ENCODE data around the gene DEPDC4.

DEPDC4 gene

DNA sequence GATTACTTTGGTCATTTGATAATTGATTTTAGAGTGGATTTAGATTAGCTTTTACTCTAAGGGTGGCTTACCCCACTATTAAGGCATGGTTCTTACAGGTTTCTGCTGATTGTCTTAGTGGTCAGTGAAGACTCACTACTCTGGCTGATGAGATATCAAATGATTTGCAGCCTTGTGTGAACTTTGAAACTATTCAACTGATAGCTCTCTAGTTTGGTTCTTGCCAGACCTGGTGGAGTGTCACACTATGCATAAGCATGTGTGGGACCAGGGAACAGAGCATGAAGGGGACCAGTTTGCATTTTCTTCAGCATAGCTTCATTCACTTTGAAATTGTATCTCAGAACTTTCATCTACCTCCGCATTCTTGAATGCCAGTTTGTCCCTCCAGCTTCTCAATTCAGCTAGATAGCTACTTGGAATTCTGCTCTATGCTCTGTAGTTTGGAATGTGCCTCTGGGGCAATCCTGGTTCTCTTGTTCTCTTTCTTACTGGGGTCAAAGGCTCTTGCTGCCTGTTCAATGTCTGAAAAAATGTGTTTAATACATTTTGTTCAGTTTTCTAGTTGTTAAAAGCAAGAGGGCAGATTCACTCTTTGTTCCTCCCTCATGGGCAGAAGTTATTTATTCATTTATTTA lies 12.8 kb upstream of the DEPDC4 start:
- TF ChIP-seq FOXM1 (IDR thresholded peaks at IDR 0.05; ENCODE audit: borderline replicate concordance, low read depth) (no peak), CREB1 (IDR thresholded peaks at IDR 0.05; ENCODE audit: low read depth) (no peak), TEAD4 (IDR thresholded peaks at IDR 0.05) (no peak), ZBTB7A (IDR thresholded peaks at IDR 0.05; ENCODE audit: low read depth) (no peak), RAD21 (IDR thresholded peaks at IDR 0.05; ENCODE audit: low read depth) (no peak)
- TF ChIP-seq, protein P1, sequence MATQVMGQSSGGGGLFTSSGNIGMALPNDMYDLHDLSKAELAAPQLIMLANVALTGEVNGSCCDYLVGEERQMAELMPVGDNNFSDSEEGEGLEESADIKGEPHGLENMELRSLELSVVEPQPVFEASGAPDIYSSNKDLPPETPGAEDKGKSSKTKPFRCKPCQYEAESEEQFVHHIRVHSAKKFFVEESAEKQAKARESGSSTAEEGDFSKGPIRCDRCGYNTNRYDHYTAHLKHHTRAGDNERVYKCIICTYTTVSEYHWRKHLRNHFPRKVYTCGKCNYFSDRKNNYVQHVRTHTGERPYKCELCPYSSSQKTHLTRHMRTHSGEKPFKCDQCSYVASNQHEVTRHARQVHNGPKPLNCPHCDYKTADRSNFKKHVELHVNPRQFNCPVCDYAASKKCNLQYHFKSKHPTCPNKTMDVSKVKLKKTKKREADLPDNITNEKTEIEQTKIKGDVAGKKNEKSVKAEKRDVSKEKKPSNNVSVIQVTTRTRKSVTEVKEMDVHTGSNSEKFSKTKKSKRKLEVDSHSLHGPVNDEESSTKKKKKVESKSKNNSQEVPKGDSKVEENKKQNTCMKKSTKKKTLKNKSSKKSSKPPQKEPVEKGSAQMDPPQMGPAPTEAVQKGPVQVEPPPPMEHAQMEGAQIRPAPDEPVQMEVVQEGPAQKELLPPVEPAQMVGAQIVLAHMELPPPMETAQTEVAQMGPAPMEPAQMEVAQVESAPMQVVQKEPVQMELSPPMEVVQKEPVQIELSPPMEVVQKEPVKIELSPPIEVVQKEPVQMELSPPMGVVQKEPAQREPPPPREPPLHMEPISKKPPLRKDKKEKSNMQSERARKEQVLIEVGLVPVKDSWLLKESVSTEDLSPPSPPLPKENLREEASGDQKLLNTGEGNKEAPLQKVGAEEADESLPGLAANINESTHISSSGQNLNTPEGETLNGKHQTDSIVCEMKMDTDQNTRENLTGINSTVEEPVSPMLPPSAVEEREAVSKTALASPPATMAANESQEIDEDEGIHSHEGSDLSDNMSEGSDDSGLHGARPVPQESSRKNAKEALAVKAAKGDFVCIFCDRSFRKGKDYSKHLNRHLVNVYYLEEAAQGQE (IDR thresholded peaks at IDR 0.05; ENCODE audit: low read depth): no peak
- TF ChIP-seq, protein P2, sequence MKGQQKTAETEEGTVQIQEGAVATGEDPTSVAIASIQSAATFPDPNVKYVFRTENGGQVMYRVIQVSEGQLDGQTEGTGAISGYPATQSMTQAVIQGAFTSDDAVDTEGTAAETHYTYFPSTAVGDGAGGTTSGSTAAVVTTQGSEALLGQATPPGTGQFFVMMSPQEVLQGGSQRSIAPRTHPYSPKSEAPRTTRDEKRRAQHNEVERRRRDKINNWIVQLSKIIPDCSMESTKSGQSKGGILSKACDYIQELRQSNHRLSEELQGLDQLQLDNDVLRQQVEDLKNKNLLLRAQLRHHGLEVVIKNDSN (IDR thresholded peaks at IDR 0.05): no peak

DNA sequence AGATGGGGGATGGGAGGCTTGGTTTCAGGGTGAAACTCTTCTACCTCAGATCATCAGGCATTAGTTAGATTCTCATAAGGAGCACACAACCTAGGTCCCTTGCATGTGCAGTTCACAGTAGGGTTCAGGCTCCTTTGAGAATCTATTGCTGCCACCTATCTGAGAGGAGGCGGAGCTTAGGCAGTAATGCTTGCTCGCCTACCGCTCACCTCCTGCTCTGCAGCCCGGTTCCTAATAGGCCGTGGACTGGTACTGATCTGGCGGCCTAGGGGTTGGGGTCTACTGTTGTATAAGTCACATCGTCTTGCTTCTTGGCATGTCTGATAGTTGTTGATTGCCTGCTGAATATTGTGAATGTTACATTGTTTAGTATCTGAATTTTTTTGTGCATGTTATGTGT lies 12.3 kb upstream of the DEPDC4 start:
- no peak for TF ChIP-seq YY1 (IDR thresholded peaks at IDR 0.05; ENCODE audit: low read depth)

DNA sequence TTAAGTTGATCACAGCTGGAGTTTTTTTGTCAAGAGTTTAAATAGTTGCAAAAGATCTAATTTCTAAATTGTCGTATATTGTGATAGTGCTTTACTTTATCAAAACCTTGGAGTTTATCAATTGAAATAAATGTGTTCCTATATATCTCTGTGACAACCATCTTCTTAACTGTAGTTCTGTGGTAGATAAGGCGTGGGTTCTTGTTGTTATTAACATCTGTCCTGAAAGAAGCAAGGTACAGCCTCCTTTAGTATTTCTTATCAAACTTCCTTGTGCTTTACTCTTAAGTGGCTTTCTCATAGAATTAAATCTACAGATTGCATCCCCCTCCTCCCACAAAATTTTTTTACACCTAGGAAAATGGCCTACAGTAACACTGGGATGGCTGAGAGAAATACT lies 7.4 kb upstream of the DEPDC4 start:
- no peak for TF ChIP-seq CEBPB (IDR thresholded peaks at IDR 0.05)
- TF ChIP-seq YY1 (IDR thresholded peaks at IDR 0.05; ENCODE audit: low read depth): no peak
- no peak for TF ChIP-seq TAF1 (IDR thresholded peaks at IDR 0.05; ENCODE audit: low read depth)
- no peak for TF ChIP-seq TCF12 (IDR thresholded peaks at IDR 0.05; ENCODE audit: low read depth)
- TF ChIP-seq, protein P2 (IDR thresholded peaks at IDR 0.05): no peak
- no peak for TF ChIP-seq FOXM1 (IDR thresholded peaks at IDR 0.05; ENCODE audit: borderline replicate concordance, low read depth)
- no peak for TF ChIP-seq CREB1 (IDR thresholded peaks at IDR 0.05; ENCODE audit: low read depth)

DNA sequence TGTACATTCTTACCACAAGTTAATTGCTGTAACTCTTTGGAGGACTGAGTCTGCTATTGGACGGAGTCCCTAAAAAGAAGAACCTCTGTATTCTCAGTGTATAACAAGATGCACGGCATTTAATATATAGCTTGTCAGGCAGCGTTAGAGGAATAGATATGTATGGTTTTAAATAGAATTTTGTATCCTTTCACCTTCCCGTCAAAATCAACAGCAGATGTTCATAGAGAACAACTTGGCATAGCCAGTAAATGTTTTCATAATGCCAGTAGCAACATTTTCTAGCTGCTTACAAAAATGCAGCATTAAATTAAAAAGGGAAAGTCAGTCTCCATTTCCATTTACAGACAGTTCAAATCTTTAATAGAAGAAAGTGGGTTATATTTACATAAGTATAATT lies 6.9 kb upstream of the DEPDC4 start:
- no peak for TF ChIP-seq CEBPB (IDR thresholded peaks at IDR 0.05)
- no peak for TF ChIP-seq EP300 (IDR thresholded peaks at IDR 0.05; ENCODE audit: borderline replicate concordance)
- TF ChIP-seq NFIC (IDR thresholded peaks at IDR 0.05): no peak
- TF ChIP-seq FOXM1 (IDR thresholded peaks at IDR 0.05; ENCODE audit: borderline replicate concordance, low read depth): no peak
- TF ChIP-seq ZBTB7A (IDR thresholded peaks at IDR 0.05; ENCODE audit: low read depth): no peak
- TF ChIP-seq, protein P3, sequence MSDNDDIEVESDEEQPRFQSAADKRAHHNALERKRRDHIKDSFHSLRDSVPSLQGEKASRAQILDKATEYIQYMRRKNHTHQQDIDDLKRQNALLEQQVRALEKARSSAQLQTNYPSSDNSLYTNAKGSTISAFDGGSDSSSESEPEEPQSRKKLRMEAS (IDR thresholded peaks at IDR 0.05): no peak

DNA sequence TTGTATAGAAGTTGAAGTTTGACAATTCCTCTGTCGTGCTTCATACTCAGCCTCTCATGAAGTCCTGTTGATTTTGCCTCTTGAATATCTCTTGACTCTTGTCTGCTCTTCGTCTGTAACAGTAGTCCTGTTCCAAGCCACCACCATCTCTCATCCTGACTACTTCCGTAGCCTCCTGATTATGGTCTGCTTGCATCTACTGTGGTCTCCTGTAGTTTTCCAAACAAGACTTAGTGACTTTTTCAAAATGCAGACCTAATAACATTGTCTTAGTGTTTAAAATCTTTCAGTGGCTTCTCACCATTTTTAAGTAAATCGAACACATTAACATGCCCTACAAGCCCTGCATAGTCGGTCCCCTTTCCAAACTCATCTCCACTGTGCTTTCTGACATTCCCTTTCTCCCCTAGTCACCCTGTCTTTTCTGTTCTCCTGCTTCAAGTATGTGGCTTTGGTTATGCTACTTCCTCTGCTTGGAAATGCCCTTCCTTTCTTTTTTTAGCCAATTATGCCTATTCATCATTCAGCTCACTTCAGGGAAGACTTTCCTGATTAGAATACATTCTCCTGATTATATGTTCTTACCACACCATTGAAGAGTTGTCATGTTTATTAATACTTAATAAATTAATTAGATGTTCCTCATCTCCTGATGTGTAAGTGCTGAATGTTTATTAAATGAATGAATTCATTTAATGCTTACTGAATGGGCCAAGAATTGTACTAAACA lies 2.1 kb upstream of the DEPDC4 start:
- TF ChIP-seq RAD21 (IDR thresholded peaks at IDR 0.05; ENCODE audit: low read depth) (no peak), TCF12 (IDR thresholded peaks at IDR 0.05; ENCODE audit: low read depth) (no peak), EP300 (IDR thresholded peaks at IDR 0.05; ENCODE audit: borderline replicate concordance) (no peak), EGR1 (IDR thresholded peaks at IDR 0.05) (no peak)
- TF ChIP-seq, protein P1 (IDR thresholded peaks at IDR 0.05; ENCODE audit: low read depth): no peak
- TF ChIP-seq, protein P2 (IDR thresholded peaks at IDR 0.05): no peak

DNA sequence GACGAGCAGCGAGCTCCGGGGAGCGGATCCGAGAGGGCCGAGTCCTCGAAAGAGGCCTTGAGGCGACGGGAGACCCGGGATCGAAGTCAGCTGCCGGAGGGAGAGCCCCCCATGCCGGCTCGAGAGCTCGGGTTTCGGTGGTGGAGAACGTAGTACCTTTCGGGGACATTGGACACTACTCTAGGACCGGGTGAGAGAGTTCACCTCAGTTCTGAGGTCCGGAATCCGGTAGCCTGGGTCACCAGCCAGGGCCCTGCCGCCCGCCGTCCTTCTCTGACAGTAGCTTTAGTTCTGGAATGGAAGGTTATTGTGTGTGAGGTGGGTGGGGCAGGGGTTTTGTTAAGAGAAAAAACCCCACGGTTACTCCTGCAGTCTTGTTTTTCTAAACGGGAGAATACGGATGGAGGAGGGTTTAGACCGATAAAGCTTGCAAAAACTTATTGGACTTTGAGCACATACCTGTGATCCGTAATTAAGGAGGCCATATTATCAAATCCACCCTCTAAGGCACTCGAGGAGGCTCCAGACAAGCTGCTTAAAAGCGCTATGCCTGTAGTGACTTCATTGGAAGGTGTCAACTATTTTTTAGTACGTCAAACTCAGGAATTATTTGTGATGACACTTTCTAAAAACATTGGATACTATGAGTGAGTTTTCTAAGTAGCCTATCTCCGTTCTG lies 863 bp upstream of the DEPDC4 start:
- TF ChIP-seq EGR1 (IDR thresholded peaks at IDR 0.05): no peak
- no peak for TF ChIP-seq NFIC (IDR thresholded peaks at IDR 0.05)
- TF ChIP-seq, protein P2 (IDR thresholded peaks at IDR 0.05): no peak
- TF ChIP-seq, protein P1 (IDR thresholded peaks at IDR 0.05; ENCODE audit: low read depth): no peak
- no peak for TF ChIP-seq TEAD4 (IDR thresholded peaks at IDR 0.05)
- TF ChIP-seq, protein P3 (IDR thresholded peaks at IDR 0.05): no peak
